Progenitor cell of endocrine pancreas (in vitro differentiated cells): Measurements from ENCODE around the gene KLHL17. TPM values are rescaled to one million over a fixed set of nuclear protein-coding genes. Genes with fewer than 3 reads are reported as not detected.
"Not testable (repeated sequence)": the region's sequence is repeated elsewhere in the genome, so short reads cannot be mapped to it uniquely, and the experiment has no call there.

Experiments used
- DNase-seq: peaks from one replicate; pipeline ENCODE4 v3.0.0; 2021; ENCODE audit warnings: low spot score; ENCODE audit not compliant: unreplicated experiment
- H3K27ac Mint-ChIP-seq: 2 replicates; pipeline ENCODE4 v1.8.0; 2021; ENCODE audit warnings: mild to moderate bottlenecking, moderate library complexity, mixed read lengths
- H3K27me3 Mint-ChIP-seq: 2 replicates; pipeline ENCODE4 v1.8.0; 2021; ENCODE audit warnings: mixed read lengths
- H3K36me3 Mint-ChIP-seq: 2 replicates; pipeline ENCODE4 v1.8.0; 2022; ENCODE audit warnings: mixed read lengths; ENCODE audit not compliant: insufficient read depth
- H3K4me1 Mint-ChIP-seq: 2 replicates; pipeline ENCODE4 v1.8.0; 2021; ENCODE audit warnings: low read depth, mixed read lengths
- H3K4me3 Mint-ChIP-seq: 2 replicates; pipeline ENCODE4 v1.8.0; 2021; ENCODE audit warnings: low read depth, mild to moderate bottlenecking, moderate library complexity, mixed read lengths
- H3K9me3 Mint-ChIP-seq: 2 replicates; pipeline ENCODE4 v1.8.0; 2021; ENCODE audit warnings: low read depth, mixed read lengths
- CTCF ChIP-seq: fragments of 200-600 bp; sonication (generic); IDR thresholded peaks from one replicate; pipeline ENCODE4 v1.5.0; 2021; ENCODE audit warnings: antibody characterized with exemption, mild to moderate bottlenecking; ENCODE audit not compliant: unreplicated experiment
- total RNA-seq: library from RNA; stranded (reverse); gene quantifications from 2 replicates; pipeline ENCODE4 v1.2.1, GENCODE V29; 2021

Gene KLHL17
- total RNA-seq, 1 donor from 2014 or later, result 45.3 TPM

- H3K27ac Mint-ChIP-seq, result peak overlapping the region; percentile 81
- peaks cover 5% of the 10 kb centered on the region for H3K27me3 Mint-ChIP-seq
- no peak for TF ChIP-seq CTCF
- peak overlapping the region; percentile 12 for H3K4me3 Mint-ChIP-seq
- no peaks in the 10 kb centered on the region for H3K9me3 Mint-ChIP-seq
- DNase-seq, result no peak
- H3K36me3 Mint-ChIP-seq, result peaks cover 3% of the 10 kb centered on the region
- H3K4me1 Mint-ChIP-seq, result peaks cover 19% of the 10 kb centered on the region
Measured at GRCh38 chr1:1004780-1005697, 44.7 kb downstream of the KLHL17 start.

- TF ChIP-seq CTCF, result no peak
- Mint-ChIP-seq H3K27ac (peak overlapping the region; percentile 56), H3K4me3 (no peak overlapping the region), H3K9me3 (no peaks in the 10 kb centered on the region), H3K27me3 (peaks cover 5% of the 10 kb centered on the region), H3K36me3 (peaks cover 3% of the 10 kb centered on the region), H3K4me1 (peaks cover 18% of the 10 kb centered on the region)
- no peak for DNase-seq
Measured at GRCh38 chr1:1005774-1006304, 45.5 kb downstream of the KLHL17 start.

GRCh38 chr1:1006305-1007159 is 46.1 kb downstream of the KLHL17 start:
- peaks cover 4% of the 10 kb centered on the region for H3K36me3 Mint-ChIP-seq
- no peak for TF ChIP-seq CTCF
- H3K27me3 Mint-ChIP-seq, result peaks cover 5% of the 10 kb centered on the region
- peak overlapping the region; percentile 62 for H3K27ac Mint-ChIP-seq
- no peaks in the 10 kb centered on the region for H3K9me3 Mint-ChIP-seq
- H3K4me1 Mint-ChIP-seq, result peaks cover 18% of the 10 kb centered on the region
- peak overlapping the region; percentile 19 for H3K4me3 Mint-ChIP-seq
- DNase-seq, result peak; percentile 11

- DNase-seq, H3K4me3 Mint-ChIP-seq, H3K27ac Mint-ChIP-seq, H3K27me3 Mint-ChIP-seq, H3K36me3 Mint-ChIP-seq, H3K9me3 Mint-ChIP-seq: not testable (repeated sequence)
- H3K4me1 Mint-ChIP-seq, result peaks cover 21% of the 10 kb centered on the region
Measured at GRCh38 chr1:1010131-1010530, 49.7 kb downstream of the KLHL17 start.

GRCh38 chr1:1011396-1011949 is 51.1 kb downstream of the KLHL17 start:
- DNase-seq, result no peak
- Mint-ChIP-seq H3K4me3 (no peak overlapping the region), H3K27ac (no peak overlapping the region), H3K4me1 (peaks cover 11% of the 10 kb centered on the region), H3K36me3 (peaks cover 5% of the 10 kb centered on the region), H3K9me3 (no peaks in the 10 kb centered on the region), H3K27me3 (peaks cover 3% of the 10 kb centered on the region)
- no peak for TF ChIP-seq CTCF

- peak overlapping the region; percentile 92 for H3K27ac Mint-ChIP-seq
- H3K36me3 Mint-ChIP-seq, H3K9me3 Mint-ChIP-seq, H3K27me3 Mint-ChIP-seq, DNase-seq: not testable (repeated sequence)
- peak overlapping the region; percentile 77 for H3K4me3 Mint-ChIP-seq
- peaks cover 13% of the 10 kb centered on the region for H3K4me1 Mint-ChIP-seq
Measured at GRCh38 chr1:1012736-1013104, 52.3 kb downstream of the KLHL17 start.
